UCSD-AML1 (cell line): Measurements from ENCODE around the gene OBP2B.
"Not testable (repeated sequence)": the region's sequence is repeated elsewhere in the genome, so short reads cannot be mapped to it uniquely, and the experiment has no call there.

ENCODE experiments used
- DNase-seq: peaks from one replicate; lab custom pipeline; 2025; ENCODE audit not compliant: unreplicated experiment; lab: John Stamatoyannopoulos, UW

The OBP2B gene

DNA sequence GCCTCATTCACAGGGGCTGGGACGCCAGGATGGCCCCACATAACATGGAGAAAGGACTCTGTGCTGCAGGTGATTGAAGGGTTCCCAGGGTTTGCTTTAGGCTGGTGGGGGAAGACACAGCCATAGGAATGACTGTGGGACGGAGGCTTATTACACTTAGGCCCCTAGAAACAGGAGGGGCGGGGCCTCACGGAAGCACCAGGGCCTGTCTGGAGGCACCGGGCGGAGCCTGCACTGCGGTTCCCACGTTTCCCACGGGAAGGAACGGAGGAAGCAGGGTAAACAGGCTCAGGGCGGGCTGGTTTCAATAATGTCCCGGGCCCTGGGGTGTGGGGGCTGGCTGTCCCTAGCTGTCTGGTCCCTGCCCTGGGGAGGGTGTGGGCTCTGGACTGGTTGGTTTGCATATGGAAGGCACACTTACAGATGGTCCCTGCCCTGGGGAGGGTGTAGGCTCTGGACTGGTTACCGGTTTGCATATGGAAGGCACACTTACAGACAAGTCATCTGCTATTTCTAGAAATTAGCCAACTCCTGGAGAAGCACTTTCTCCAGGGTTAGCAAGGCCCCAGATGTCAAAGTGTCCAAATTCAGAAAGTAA is 14.2 kb upstream of the OBP2B start:
- DNase-seq, result peak; percentile 27

DNA sequence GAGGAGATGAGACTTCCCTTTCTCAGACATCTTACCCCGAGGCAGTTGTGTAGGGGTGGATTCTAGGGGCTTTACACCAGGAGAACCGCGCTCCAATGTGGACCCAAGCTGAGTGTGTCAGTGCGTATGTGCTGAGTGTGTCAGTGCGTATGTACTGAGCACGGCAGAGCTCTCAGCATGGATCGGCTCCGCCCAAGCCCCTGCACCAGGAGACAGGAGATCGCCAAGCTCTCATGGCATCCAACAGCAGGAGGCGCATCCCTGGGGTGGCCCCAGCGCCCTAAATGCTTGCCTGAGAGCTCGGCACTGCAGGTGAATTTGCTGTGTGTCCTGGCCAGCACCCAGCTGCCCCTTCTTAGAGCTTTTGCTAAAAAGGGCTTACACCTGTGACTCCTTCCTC is 12.9 kb upstream of the OBP2B start:
- not testable (repeated sequence) for DNase-seq

DNA sequence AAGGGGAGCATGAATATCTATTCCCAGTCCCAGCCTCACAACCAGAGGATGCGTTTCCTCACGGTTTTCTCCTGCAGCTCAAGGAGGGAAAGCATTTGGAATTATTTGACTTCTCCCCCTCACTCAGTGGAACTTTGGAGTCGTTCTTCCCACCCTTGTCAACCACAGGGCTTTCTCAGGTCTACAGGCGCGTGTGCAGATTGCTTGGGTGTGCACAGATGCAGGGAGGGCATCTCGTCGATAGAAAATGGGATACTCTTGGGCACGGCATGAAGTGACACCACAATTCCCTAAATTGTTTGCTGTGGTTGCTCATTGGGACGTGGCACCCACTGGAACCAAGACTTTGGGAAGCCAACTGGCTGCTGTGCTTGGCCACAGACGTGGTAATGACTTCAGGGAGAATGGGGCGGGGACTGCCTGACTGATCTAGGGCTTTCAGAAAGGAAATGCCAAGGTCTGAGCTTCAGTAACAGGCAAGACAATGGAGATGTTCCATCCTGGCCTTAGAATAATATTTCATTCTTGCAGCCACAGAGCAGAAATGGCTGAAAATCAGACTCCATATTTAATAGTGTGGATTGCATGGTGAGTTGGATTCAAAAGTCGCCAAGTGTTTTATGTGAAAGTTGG is 12.2 kb upstream of the OBP2B start:
- no peak for DNase-seq

DNA sequence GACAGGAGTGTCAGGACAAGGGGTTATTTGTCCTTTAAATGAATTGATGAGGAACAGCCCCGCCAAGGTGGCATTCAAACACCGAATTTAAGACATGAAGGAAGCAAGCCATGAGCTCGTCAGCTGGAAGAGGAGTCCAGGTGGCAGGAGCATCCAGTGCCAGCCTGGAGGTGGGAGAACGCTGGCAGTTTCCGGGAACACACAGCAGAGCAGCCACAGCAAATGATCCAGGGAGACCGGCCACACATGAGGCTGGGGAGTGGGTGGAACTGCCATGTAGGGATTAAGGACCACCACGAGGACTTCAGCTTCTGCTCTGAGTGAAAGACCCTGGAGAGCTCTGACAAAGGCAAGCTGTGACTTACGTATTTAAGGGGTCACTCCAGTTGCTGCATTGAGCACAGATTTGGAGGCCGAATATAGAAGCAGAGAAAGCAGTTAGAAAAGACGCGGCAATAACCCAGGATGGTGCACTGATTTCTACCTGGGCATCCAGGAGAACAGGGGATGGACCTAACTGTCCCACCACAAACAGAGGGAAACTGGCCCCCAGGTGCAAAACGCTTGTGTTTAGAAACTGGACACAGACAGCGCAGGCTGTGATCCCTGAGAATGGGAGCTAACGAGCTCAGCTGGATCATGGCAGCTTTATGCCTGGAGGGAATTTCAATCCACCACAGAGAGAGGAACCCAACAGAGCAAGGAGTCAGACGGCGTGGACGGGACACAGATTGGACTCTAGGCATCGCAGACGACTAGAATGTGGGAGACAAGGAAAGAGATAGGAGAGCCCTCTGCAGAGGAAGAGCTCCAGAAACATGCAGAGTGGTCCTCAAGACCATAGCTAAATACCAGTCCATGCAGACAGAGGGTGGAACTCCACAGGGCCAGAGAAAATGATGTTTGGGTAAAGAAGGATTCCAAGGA is 9.3 kb upstream of the OBP2B start:
- DNase-seq, result not testable (repeated sequence)

DNA sequence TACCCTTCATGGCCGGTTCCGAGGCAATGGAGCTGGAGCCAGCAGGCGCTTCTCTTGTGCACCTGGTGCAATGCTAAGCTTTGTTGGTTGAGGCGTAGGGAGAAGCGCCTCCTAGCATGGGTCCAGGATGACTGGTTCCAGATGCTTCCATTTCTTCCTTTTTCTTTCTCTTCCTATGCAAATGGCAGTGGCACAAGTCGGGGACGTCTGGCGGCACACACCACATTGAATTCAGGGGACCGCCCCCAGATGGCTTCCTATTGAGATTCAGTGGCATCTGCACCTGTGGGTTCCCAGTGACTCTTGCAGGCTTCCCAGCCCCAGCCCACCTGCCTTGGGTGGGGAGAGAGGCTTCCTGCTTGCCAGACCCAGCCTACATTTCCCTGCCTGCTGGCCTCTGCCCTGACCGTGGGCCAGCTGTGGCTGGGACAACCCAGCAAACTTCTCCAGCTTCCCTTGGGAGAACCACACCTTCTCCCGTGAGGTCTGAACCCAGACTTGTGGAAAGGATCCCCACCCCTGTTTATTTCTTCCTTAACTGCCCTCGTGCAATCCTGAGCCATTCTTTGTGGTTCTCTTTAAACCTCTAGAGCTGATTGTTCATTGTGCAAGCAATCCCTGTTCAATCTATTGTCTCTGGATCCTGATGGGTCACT is 8.4 kb upstream of the OBP2B start:
- not testable (repeated sequence) for DNase-seq

DNA sequence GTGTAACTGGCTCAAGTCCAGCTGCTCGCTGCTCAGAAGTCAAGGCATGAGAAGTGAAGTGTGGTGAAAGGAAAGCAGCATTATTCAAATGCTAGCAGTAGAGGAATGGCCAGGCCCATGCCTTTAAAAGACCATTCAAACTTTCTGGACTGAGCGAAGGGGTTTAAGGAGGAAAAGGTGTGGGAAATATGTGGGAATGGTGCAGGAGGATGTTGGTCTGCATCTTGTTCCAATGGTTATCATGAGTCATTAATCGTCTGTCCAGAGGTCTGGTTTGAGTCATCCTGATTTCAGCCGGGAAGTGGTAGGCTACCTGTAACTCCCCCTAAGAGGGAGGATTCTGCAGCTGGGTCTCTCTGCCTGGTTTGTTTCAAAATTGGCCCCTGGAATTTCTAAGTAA is 5.2 kb upstream of the OBP2B start:
- DNase-seq, result not testable (repeated sequence)

DNA sequence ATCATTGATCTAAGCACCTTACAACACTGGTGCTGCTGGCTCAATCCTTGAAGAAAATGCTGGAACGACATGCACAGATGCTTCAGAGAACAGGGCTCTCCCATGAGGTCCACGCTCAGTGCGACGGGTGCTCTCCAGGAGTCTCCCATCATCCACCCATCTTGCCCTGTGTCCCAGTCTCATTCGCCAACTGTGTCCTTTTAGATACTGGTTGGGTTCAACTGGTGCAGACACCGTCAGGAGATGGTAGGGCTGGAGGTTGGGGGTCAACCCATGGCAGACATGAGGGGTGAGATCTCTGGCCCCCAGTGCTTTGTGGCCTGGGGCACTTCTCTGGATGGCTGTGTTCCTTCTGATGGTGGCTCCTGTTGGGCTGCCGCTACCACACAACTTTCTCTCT is 1.6 kb upstream of the OBP2B start:
- no peak for DNase-seq

DNA sequence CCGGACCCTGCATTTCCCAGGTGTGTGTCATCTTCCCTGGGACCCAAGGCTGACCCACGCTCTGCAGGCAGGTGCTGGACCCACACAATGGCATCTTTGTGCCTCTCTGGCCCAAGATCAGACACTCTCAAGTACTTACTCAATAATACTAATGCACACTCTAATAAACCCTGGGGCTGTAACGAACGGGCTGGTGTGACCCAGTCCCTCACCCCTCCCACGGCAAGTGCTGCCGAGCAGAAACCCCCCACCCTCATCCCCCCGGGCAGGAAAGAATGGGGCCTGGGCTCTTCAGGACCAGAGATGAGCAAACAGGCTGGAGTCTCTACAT is 1.1 kb upstream of the OBP2B start:
- DNase-seq, result no peak

DNA sequence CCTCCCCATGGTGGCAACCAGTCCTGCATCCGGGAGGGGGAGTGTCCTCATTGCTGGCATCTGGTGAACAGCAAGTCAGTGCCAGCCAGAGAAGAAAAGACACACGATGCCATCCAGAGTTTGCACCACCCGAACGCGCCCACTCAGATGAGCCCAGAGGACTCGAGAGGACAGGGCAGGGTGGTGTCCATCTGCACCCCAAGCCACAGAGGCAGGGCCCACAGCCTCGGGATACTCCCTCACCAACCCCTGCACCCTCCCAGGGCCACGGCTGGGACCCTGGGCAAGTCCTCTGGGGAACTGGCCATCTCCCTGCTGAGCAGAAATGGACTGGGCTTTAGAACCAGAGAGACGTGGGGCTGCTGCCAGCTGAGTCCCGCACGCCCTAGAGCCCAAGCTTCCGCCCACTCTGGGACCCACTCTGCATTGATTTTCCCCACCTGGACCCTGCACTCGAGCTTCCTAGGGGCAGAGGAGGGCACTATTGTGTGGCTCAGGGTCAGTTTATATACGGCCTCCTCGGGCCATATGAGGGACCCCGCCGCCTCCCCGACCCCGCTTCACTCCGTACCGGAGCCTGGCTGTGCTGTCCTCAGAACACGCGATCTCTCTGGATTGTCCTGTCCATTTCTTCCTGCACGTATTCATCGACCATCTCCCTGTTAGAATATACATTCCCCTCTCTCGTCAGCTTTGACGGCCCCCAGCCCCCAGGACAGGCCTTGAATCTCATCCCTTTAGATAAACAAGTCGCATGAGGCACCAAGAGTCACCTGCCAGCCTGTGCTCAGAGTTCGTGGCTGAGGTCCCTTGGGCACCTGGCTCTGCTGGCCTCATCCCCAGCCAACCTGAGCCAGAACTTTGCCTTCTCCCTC is 514 bp upstream of the OBP2B start:
- DNase-seq, result not testable (repeated sequence)

DNA sequence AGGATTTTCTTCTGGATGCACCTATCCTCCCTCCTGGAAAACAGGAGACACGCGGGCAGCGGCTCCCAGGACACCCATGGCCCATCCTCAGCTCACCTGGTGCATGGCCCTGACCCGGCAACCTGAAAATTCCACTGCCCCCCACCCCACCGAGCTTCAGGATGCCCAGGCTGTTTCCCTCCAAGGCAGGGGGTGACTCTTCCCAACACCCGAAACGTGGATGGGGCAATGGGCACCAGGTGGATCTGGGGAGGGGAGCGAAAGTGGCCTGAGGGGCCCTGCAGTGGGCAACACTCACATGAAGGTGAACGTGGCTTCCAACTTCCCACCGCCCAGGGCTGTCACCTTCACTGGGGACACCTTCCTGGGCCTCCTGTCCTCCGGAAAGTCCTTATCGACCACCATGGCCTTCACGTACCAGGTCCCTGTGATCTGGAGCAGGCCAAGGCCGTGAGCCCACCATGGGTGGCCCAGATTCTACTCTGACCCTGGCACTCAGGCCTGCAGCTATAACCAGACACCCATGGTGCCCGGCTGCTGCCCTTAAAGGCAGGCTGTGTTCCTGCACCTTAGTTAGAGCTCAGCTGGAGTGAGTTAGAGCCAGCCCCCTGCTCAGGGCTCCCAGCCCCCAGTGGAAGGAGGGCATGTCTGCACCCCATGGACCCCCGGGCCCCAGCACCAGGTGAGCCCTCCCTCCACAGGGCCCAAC is 725 bp downstream of the OBP2B start:
- DNase-seq, result not testable (repeated sequence)

DNA sequence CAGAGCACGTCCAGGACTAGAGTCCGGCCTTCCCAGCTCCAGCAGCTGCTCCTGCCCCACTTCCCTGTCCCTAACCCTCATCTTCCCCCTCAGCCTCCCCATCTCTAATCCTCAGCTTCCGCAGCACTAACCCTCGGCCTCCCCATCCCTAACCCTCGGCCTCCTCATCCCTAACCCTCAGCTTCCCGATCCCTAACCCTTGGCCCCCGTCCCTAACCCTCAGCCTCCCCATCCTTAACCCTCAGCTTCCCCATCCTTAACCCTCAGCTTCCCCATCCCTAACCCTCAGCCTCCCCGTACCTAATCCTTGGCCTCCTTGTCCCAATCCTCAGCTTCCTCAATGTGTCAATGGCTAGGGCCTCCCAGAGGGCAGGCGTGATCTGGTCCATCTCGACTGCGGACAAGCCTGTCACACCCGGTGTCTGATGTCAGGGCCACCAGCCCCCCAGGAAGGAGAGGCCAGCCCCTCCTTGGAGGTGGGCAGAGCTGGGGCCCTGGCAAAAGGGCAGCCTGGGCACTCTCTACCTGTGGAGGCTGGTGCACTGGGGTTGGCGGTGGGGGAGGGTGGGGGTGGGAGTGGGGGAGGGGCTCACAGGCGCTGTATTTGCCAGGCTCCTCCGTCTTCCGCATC is 1.4 kb downstream of the OBP2B start:
- DNase-seq, result no peak

DNA sequence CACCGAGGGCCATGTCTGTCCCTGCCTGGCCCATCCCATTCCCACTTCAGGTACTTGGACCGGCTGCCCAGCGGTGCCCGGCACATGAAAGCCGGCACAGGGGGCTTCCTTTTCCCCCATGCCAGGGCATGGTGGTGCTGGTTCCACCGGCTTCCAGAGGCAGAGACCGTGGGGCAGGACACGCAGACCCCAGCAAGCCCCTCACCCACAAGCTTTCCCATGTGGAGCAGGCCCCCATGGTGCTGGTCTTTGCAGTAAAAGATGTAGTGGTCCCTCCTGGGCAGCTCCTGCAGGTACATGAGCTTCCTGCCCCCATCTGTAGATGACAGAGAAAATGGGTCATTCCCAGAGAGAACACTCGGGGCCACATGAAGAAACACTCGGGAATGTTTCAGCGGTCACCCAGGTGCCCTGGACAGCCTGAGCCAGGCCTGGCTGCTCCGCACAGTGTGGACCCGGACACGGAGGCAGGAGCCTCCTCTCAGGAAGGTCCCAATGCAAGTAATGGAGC is 2.0 kb downstream of the OBP2B start:
- no peak for DNase-seq

DNA sequence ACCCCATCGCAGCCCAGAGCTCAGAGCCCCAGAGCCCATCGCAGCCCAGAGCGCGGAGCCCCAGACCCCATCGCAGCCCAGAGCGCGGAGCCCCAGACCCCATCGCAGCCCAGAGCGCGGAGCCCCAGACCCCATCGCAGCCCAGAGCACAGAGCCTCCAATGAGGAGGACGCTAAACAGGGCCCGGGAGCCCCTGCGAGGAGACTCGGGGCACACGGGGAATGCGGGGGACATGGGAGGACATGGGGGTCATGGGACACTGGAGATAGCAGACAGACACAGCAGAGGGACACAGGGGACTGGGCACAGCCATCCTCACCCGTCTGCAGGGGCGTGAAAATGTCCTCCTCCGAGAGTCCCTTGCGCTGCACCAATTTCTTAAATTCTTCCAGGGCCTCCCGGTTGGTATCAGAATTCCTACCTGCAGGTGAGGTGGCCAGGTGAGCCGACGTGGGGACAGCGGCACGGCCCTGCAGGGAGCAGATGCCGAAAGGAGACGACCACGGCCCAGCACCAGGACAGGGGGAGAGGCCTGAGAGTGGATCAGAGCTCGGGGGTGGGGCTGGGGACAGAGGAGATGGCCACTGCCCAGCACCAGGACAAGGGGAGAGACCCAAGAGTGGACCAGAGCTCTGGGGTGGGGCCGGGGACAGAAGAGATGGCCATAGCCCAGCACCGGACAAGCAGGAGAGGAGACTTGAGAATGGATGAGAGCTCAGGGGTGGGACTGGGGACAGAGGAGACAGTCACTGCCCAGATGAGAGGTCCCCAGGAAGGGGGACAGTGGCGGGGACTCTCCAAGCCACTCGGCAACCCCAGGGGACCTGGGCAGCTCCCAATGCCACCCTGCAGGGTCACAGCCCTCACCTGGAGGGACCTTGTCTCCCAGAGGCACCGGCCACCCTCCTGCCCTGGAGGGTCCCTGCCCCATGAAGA is 2.8 kb downstream of the OBP2B start:
- DNase-seq, result no peak

DNA sequence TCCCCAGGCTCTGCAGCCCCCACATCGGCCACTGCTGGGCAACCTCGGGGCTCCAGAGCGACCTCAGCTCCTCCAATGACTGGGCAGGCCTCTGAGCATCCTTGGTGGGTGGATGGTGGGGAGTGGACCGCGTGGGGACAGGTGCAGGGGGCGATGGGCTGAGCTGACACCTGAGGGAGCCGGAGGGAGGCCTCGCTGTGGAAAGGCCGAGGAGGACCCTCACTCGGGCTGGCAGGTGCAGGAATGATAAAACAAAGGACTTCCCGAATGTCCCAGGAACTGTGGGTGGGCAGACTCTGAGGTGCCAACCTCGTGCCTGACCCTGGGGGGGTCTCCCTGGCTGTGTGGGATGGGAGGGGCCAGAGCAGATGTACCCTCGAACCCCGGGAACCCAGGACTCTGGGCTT is 3.6 kb downstream of the OBP2B start:
- DNase-seq, result not testable (repeated sequence)

DNA sequence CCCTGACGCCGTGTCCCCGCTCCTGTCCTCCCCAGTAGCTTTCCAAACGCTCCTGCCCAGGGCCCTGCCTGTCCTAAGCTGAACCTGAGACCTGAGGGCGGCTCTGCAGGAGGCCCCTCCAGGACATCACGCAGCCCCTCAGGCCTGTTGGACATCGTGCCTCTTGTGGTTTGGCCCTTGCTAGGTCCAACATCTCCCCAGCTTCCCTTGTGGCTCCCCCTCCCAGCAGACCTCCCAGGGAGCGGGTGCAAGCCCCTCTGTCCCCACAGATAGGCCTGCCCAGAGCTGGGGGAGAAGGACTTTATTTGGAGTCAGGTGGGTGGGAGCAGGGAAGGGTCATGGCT is 4.1 kb downstream of the OBP2B start:
- no peak for DNase-seq

DNA sequence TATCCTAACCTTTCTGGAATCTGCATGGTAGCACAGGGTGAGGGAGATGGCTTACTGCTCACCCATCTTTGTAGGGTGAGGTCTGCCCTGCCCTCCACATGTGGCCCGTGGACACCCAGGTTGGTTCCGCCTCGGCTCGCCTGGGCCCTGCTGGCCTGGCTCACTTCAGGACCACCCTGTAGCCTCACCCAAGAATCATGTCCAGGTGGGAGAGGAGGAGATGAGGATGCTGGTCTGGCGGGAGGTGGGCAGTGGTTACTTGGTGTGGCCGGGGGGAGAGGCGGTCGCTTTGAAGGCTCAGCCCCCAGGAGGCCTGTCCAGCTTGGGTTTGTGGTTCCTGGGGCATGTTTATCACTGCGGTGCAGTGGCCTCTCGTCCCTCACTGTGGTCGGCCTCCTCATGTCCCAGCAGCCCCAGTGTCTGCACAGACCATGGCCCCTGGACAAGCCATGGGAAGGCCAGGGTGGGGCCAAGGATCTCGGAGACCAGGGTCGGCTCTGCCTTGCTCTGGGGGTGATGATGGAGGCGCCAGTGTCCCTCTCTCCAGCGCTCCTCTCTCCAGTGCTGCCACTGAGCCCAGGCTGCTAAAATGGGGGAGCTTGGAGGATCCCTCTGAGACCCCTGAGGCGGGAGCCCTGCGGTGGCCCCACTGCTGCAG is 4.6 kb downstream of the OBP2B start:
- no peak for DNase-seq

DNA sequence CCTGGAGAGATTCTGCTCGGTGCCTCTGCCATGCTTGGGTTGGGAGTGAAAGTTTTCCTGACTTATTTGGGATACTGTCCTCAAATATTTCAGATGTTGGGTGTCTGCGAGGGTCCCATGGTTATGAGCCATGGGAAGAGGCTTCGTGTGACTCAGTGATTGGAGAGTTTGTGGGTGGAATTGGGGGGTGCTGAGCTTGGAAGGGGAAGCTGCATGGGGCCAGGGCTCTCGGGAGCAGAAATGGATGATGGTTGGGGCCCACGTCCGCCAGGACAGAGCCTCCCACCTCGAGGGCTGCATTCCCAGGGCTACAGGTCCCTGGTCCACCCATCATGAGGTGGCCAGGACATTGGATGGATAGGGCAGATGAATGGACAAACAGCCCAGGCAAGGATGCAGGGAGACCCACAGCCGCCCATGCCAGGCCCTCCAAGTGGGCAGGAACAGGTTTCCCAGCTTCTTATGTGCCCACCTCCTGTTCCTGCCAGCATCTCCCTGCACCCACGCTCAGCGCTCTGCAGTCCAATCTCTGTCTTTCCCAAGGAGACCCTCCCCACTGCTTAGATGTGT is 5.5 kb downstream of the OBP2B start:
- DNase-seq, result no peak
